Ovary (tissue), 9 donors: ENCODE data around the gene FXYD4. TPM values are rescaled to one million over a fixed set of nuclear protein-coding genes. Genes with fewer than 3 reads are reported as not detected.
"Not testable (repeated sequence)": the region's sequence is repeated elsewhere in the genome, so short reads cannot be mapped to it uniquely, and the experiment has no call there.

Source experiments
- DNase-seq, 5 donors: peaks; one replicate each; pipeline ENCODE4 v3.0.0-alpha.2; 2019 to 2020
- H3K27ac ChIP-seq, 2 donors: fragments of 200-600 bp; one replicate each; pipeline versions ENCODE4 v1.5.1 to v1.8.0; 2019 to 2022
- H3K27me3 ChIP-seq: fragments of 200-600 bp; one replicate; pipeline ENCODE4 v1.8.0; 2022
- H3K36me3 ChIP-seq: fragments of 200-600 bp; sonication (generic); one replicate; pipeline ENCODE4 v1.5.1; 2019
- H3K4me1 ChIP-seq: one replicate; pipeline ENCODE4 v1.8.1; 2013; ENCODE audit warnings: mild to moderate bottlenecking, moderate library complexity; ENCODE audit not compliant: insufficient read depth
- H3K4me3 ChIP-seq: fragments of 200-600 bp; sonication (generic); one replicate; pipeline ENCODE4 v1.5.1; 2017
- H3K9me3 ChIP-seq, 2 donors: fragments of 200-600 bp in 1 of 2; sonication (generic) in 1 of 2; one replicate each; pipeline versions ENCODE4 v1.5.1 to v1.8.1; 2013 to 2019; ENCODE audit warnings: mild to moderate bottlenecking in 1 of 2, moderate library complexity in 1 of 2
- CTCF ChIP-seq, 3 donors: fragments of 450-650 bp in 2 of 3; fragments of 200-600 bp in 1 of 3; IDR thresholded peaks; one replicate each; pipeline versions ENCODE4 v1.5.1 to v1.8.0; 2016 to 2022; ENCODE audit warnings: antibody characterized with exemption in 3 of 3, mild to moderate bottlenecking in 1 of 3
- EP300 ChIP-seq: sonication (generic); formaldehyde crosslinking; IDR thresholded peaks from one replicate; pipeline ENCODE4 v1.6.1; 2017; ENCODE audit warnings: antibody characterized with exemption
- POLR2A ChIP-seq: fragments of 450-650 bp; IDR thresholded peaks from one replicate; pipeline ENCODE4 v1.6.1; 2017; ENCODE audit warnings: antibody characterized with exemption, mild to moderate bottlenecking, moderate library complexity
- WGBS, 3 donors: extraction: QIAGEN DNeasy Blood & Tissue Kit in 1 of 3; methylation state at CpG; one replicate each; pipeline versions ENCODE4 v1.1.5 to v1.1.7; 2013 to 2017; 5-methylcytosine and 5-hydroxymethylcytosine counted together
- intact Hi-C, 4 donors: fragments of 100-400 bp; cut with DNase I; formaldehyde crosslinking; loops; one replicate each; pipeline versions ENCODE4 v1.11.0 to v1.15.1; 2022 to 2023
- polyA plus RNA-seq, 2 donors: library from polyadenylated mRNA; stranded (reverse); fragments of 200-250 nt in 1 of 2; fragments of 350-450 nt in 1 of 2; fragmentation: Illumina TruSeq in 1 of 2; extraction: RNeasy Lipid Tissue Mini Kit (QIAGEN cat#74804) in 1 of 2; gene quantifications; one replicate each; pipeline ENCODE4 v1.2.3, GENCODE V29; 2013 to 2014
- total RNA-seq, 7 donors: library from RNA; depleted of rRNA in 2 of 7; stranded (reverse); fragments of >200 nt in 2 of 7; fragmentation: NEBNext Ultra II Directional in 3 of 7; extraction: Animal tissue kit (Norgen Biotek cat#: 25700) in 3 of 7; gene quantifications; one replicate each; pipeline versions ENCODE4 v1.1.0 to v1.2.4, GENCODE V29; 2016 to 2023
- donor health status: DM: no; HTN: no; CAD: no; lungs with moderate emphysema.
- donor health status: DM: no; HTN: no; CAD: no.
- donor health status: Bipolar disorder and iron deficiency.
- donor health status: DM: yes; HTN: yes; CAD: no.
- donor health status: DM: no; HTN: no; CAD: no.
- donor health status: DM: yes; HTN: yes; CAD: no.

Gene FXYD4
- total and polyA plus RNA-seq, 9 donors, result not detected

GRCh38 chr10:43392748-43393147 lies 21.3 kb downstream of the FXYD4 start:
- DNase-seq, result no peak
- H3K4me1 ChIP-seq, result peaks cover 6% of the 10 kb centered on the region

GRCh38 chr10:43393186-43393585 lies 21.8 kb downstream of the FXYD4 start:
- H3K9me3 ChIP-seq, H3K4me3 ChIP-seq, H3K27me3 ChIP-seq, H3K4me1 ChIP-seq, intact Hi-C loops, H3K36me3 ChIP-seq, H3K27ac ChIP-seq: not testable (repeated sequence)
- peak in 1 of 5 donors; percentile 21 for DNase-seq
- 95 to 96% (median 95%) methylated on average over 11 of the region's 11 CpGs for WGBS, 3 donors

More at GRCh38 chr10:43392748-43393147, 21.3 kb downstream of the FXYD4 start:
- no peak for TF ChIP-seq CTCF (IDR thresholded peaks at IDR 0.05)
- TF ChIP-seq EP300, result no peak
- TF ChIP-seq POLR2A, result no peak
- no peaks in the 10 kb centered on the region for H3K27me3 ChIP-seq
- no peaks in the 10 kb centered on the region for H3K36me3 ChIP-seq
- 74 to 89% (median 86%) methylated on average over 3 of the region's 3 CpGs for WGBS, 3 donors
- no peaks in the 10 kb centered on the region for H3K9me3 ChIP-seq
- intact Hi-C loops, result no loop called here
- H3K4me3 ChIP-seq, result no peak overlapping the region
- H3K27ac ChIP-seq, result no peak overlapping the region

GRCh38 chr10:43393606-43394360 lies 22.3 kb downstream of the FXYD4 start:
- Histone ChIP-seq H3K4me1 (peaks cover 13% of the 10 kb centered on the region), H3K36me3 (no peaks in the 10 kb centered on the region), H3K27me3 (no peaks in the 10 kb centered on the region), H3K4me3 (no peak overlapping the region), H3K9me3 (no peaks in the 10 kb centered on the region), H3K27ac (no peak overlapping the region)
- 79 to 85% (median 81%) methylated on average over 3 of the region's 3 CpGs for WGBS, 3 donors
- intact Hi-C loops, result no loop called here
- DNase-seq, result no peak
- TF ChIP-seq CTCF (IDR thresholded peaks at IDR 0.05), result no peak
- TF ChIP-seq POLR2A, result no peak
- no peak for TF ChIP-seq EP300

DNA sequence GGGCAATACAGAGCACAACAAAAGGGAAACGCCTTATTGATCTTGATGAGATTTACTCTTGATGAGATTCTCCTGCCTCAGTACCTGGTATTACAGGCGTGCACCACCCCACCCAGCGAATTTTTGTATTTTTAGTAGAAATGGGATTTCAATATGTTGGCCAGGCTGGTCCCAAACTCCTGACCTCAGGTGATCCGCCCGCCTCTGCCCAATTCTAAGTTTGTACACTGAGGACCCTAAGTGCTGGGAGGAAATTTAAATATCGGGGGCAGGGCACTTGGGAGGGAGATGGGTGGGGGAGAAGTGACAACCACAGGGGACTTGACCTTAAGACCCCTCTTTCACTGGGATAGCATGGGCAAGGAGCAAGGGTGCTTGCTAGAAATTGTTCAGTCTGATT lies 23.4 kb downstream of the FXYD4 start:
- DNase-seq, result no peak
- WGBS, 3 donors, result 86 to 89% (median 87%) methylated on average over 6 of the region's 6 CpGs
- intact Hi-C loops, result loop anchor here in 1 of 4 donors (5.0 kb wide), 1 partner anchor 42 kb away; the partner anchor contains the start of gene ZNF487

DNA sequence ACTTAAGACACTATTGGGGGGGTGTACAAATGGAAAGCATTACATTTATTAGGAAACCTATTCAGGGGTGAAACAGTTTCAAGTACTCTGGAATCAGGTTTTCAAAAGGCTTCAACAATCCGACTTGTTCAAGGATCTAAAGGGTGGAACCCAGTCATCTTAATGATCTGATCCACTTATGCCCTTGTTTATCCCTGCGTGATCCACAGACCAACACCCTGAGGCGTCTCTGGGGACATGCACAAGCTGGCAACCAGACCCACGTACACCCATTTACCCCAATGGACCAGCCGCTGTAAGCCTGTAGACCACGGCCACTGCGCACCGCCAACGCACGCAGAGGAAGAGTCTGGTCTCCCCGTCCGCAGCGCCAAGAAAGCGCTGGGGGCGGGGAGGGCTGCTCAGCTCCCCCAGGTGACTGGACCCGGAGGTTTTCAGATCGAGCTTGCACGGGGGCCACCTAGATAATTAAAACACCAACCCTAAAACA lies 24.2 kb downstream of the FXYD4 start:
- peak in 2 of 5 donors; percentile 51 for DNase-seq

More for the DNA sequence above, 23.4 kb downstream of the FXYD4 start:
- H3K9me3 ChIP-seq, result no peaks in the 10 kb centered on the region
- TF ChIP-seq POLR2A, result no peak
- TF ChIP-seq EP300, result no peak
- peaks cover 18% of the 10 kb centered on the region for H3K4me1 ChIP-seq
- no peak overlapping the region for H3K4me3 ChIP-seq
- no peaks in the 10 kb centered on the region for H3K36me3 ChIP-seq
- H3K27me3 ChIP-seq, result no peaks in the 10 kb centered on the region
- H3K27ac ChIP-seq, result no peak overlapping the region

More for the DNA sequence above, 24.2 kb downstream of the FXYD4 start:
- intact Hi-C loops, result loop anchor here in 1 of 4 donors (5.0 kb wide), 1 partner anchor 42 kb away; the partner anchor contains the start of gene ZNF487
- H3K27ac ChIP-seq, result peak overlapping the region; percentile 94 to 95
- WGBS, 3 donors, result 7 to 16% (median 9%) methylated on average over 16 to 18 of the region's 18 CpGs
- no peaks in the 10 kb centered on the region for H3K36me3 ChIP-seq
- peak overlapping the region; percentile 59 for H3K4me3 ChIP-seq
- no peaks in the 10 kb centered on the region for H3K9me3 ChIP-seq
- TF ChIP-seq EP300 (no peak), CTCF (IDR thresholded peaks at IDR 0.05) (no peak), POLR2A (no peak)
- peaks cover 18% of the 10 kb centered on the region for H3K4me1 ChIP-seq
- no peaks in the 10 kb centered on the region for H3K27me3 ChIP-seq
